ENCODE data around the gene ABCC3. TPM values are rescaled to one million over a fixed set of nuclear protein-coding genes. Genes with fewer than 3 reads are reported as not detected.

ABCC3 gene
- total RNA-seq, 1 experiment from 2014 or later = 66.2 TPM

- H3K4me1 ChIP-seq (ENCODE audit: control insufficient read depth in 1 of 2, insufficient read depth in 2 of 2, low read length in 2 of 2) = no peaks in the 10 kb centered on the region
- no peaks in the 10 kb centered on the region for H3K9me3 ChIP-seq (ENCODE audit: control insufficient read depth in 1 of 2, insufficient read depth in 1 of 2, low read depth in 1 of 2, low read length in 2 of 2)
- H3K27ac ChIP-seq (ENCODE audit: low read depth, low read length) = no peak overlapping the region
- H3K9ac ChIP-seq (ENCODE audit: low read length) = no peak overlapping the region
- ChIA-PET POLR2A (no interaction called here), RAD21 (ENCODE audit: low non-redundant PET in 1 of 2, low total read pairs in 2 of 2, uncharacterized antibody in 2 of 2, unreplicated experiment in 2 of 2) (no interaction called here), CTCF (no interaction called here)
- TF ChIP-seq TCF7L2 (IDR thresholded peaks at IDR 0.05; ENCODE audit: borderline replicate concordance, extremely low read depth, insufficient read depth, insufficient read length) (no peak), SIN3A (IDR thresholded peaks at IDR 0.05; ENCODE audit: low read depth) (no peak), ZFX (IDR thresholded peaks at IDR 0.05) (no peak), CEBPB (IDR thresholded peaks at IDR 0.05; ENCODE audit: low read depth) (no peak), EZH2phosphoT487 (IDR thresholded peaks at IDR 0.05; ENCODE audit: borderline replicate concordance) (no peak), POLR2AphosphoS5 (IDR thresholded peaks at IDR 0.05; ENCODE audit: low read depth, low read length) (no peak), RAD21 (IDR thresholded peaks at IDR 0.05; ENCODE audit: low read depth) (no peak), EZH2 (IDR thresholded peaks at IDR 0.05) (no peak), EGR1 (IDR thresholded peaks at IDR 0.05; ENCODE audit: low read depth) (no peak)
- TF ChIP-seq, protein P1, sequence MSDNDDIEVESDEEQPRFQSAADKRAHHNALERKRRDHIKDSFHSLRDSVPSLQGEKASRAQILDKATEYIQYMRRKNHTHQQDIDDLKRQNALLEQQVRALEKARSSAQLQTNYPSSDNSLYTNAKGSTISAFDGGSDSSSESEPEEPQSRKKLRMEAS (IDR thresholded peaks at IDR 0.05) = no peak
- no peak overlapping the region for H2AFZ ChIP-seq (ENCODE audit: low read depth, low read length, poor library complexity, severe bottlenecking)
- H3K9me2 ChIP-seq (ENCODE audit: insufficient read depth) = no peaks in the 10 kb centered on the region
- H3K27me3 ChIP-seq (ENCODE audit: insufficient read depth, low read length) = no peaks in the 10 kb centered on the region
- no peak overlapping the region for H3K4me2 ChIP-seq (ENCODE audit: low read length)
- no TSS peak for BruUV-seq (replicated peaks)
- intact Hi-C loops (cut with micrococcal nuclease) = no loop called here
- no peaks in the 10 kb centered on the region for H3K36me3 ChIP-seq (ENCODE audit: control insufficient read depth in 1 of 2, insufficient read depth in 2 of 2, low read length in 2 of 2)
- ATAC-seq (no peak), DNase-seq (ENCODE audit: low read depth, low spot score) (no peak)
- no peaks in the 10 kb centered on the region for H3K79me2 ChIP-seq (ENCODE audit: insufficient read depth, low read length)
- no peaks in the 10 kb centered on the region for H4K20me1 ChIP-seq (ENCODE audit: insufficient read depth)
- no peak overlapping the region for H3K4me3 ChIP-seq (replicated peaks in 1 of 2; ENCODE audit: low read depth in 1 of 2, low read length in 2 of 2)
Observed at GRCh38 chr17:50586421-50587247, 48.0 kb upstream of the ABCC3 start.

DNA sequence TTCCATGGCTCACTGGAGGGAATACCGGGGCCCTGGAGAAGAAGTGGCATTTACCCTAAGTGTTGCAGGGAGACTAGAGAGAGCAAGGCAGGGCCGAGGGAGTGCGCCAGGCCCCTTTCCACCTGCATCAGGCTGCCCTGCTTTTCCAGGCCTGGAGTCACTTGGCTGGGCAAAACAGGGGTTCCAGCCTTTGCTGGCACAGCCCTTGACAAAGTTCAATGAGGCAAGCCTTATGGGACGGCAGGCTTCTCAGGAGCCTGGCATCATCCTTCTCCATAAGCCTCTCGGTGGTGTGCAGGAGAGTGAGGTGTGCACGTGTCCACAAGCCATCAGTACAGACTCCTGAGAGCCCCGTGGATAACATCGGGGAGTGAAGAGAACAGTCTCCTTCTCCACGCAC lies 47.1 kb upstream of the ABCC3 start:
- POLR2A ChIA-PET = no interaction called here
- intact Hi-C loops (cut with micrococcal nuclease) = no loop called here
- TF ChIP-seq ELF1 (IDR thresholded peaks at IDR 0.05; ENCODE audit: borderline replicate concordance, low read depth) (no peak), ZFX (IDR thresholded peaks at IDR 0.05) (no peak), POLR2AphosphoS5 (IDR thresholded peaks at IDR 0.05; ENCODE audit: low read depth, low read length) (no peak), POLR2A (IDR thresholded peaks at IDR 0.05; ENCODE audit: borderline replicate concordance, extremely low read depth, insufficient read depth, insufficient read length) (no peak), SP1 (IDR thresholded peaks at IDR 0.05; ENCODE audit: low read depth) (no peak), EZH2phosphoT487 (IDR thresholded peaks at IDR 0.05; ENCODE audit: borderline replicate concordance) (no peak), FOSL1 (IDR thresholded peaks at IDR 0.05; ENCODE audit: low read depth) (no peak)
- TF ChIP-seq, protein P2, sequence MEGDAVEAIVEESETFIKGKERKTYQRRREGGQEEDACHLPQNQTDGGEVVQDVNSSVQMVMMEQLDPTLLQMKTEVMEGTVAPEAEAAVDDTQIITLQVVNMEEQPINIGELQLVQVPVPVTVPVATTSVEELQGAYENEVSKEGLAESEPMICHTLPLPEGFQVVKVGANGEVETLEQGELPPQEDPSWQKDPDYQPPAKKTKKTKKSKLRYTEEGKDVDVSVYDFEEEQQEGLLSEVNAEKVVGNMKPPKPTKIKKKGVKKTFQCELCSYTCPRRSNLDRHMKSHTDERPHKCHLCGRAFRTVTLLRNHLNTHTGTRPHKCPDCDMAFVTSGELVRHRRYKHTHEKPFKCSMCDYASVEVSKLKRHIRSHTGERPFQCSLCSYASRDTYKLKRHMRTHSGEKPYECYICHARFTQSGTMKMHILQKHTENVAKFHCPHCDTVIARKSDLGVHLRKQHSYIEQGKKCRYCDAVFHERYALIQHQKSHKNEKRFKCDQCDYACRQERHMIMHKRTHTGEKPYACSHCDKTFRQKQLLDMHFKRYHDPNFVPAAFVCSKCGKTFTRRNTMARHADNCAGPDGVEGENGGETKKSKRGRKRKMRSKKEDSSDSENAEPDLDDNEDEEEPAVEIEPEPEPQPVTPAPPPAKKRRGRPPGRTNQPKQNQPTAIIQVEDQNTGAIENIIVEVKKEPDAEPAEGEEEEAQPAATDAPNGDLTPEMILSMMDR (IDR thresholded peaks at IDR 0.05 in 2 of 3, conservative IDR thresholded peaks at IDR 0.05 in 1 of 3; ENCODE audit: borderline replicate concordance in 1 of 3, insufficient read depth in 1 of 3, low read depth in 2 of 3, low read length in 2 of 3) = no peak
- TF ChIP-seq, protein P3, sequence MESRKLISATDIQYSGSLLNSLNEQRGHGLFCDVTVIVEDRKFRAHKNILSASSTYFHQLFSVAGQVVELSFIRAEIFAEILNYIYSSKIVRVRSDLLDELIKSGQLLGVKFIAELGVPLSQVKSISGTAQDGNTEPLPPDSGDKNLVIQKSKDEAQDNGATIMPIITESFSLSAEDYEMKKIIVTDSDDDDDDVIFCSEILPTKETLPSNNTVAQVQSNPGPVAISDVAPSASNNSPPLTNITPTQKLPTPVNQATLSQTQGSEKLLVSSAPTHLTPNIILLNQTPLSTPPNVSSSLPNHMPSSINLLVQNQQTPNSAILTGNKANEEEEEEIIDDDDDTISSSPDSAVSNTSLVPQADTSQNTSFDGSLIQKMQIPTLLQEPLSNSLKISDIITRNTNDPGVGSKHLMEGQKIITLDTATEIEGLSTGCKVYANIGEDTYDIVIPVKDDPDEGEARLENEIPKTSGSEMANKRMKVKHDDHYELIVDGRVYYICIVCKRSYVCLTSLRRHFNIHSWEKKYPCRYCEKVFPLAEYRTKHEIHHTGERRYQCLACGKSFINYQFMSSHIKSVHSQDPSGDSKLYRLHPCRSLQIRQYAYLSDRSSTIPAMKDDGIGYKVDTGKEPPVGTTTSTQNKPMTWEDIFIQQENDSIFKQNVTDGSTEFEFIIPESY (IDR thresholded peaks at IDR 0.05; ENCODE audit: extremely low read depth, insufficient replicate concordance, low read length) = no peak
- TF ChIP-seq, protein P1 (IDR thresholded peaks at IDR 0.05) = no peak

More for the DNA sequence above, 47.1 kb upstream of the ABCC3 start:
- Histone ChIP-seq H3K79me2 (ENCODE audit: insufficient read depth, low read length) (no peaks in the 10 kb centered on the region), H3K4me1 (ENCODE audit: control insufficient read depth in 1 of 2, insufficient read depth in 2 of 2, low read length in 2 of 2) (no peaks in the 10 kb centered on the region), H4K20me1 (ENCODE audit: insufficient read depth) (no peaks in the 10 kb centered on the region), H3K27me3 (ENCODE audit: insufficient read depth, low read length) (no peaks in the 10 kb centered on the region), H2AFZ (ENCODE audit: low read depth, low read length, poor library complexity, severe bottlenecking) (no peak overlapping the region), H3K9me2 (ENCODE audit: insufficient read depth) (no peaks in the 10 kb centered on the region), H3K9me3 (ENCODE audit: control insufficient read depth in 1 of 2, insufficient read depth in 1 of 2, low read depth in 1 of 2, low read length in 2 of 2) (no peaks in the 10 kb centered on the region), H3K27ac (ENCODE audit: low read depth, low read length) (no peak overlapping the region), H3K9ac (ENCODE audit: low read length) (no peak overlapping the region), H3K4me3 (replicated peaks in 1 of 2; ENCODE audit: low read depth in 1 of 2, low read length in 2 of 2) (no peak overlapping the region), H3K4me2 (ENCODE audit: low read length) (no peak overlapping the region), H3K36me3 (ENCODE audit: control insufficient read depth in 1 of 2, insufficient read depth in 2 of 2, low read length in 2 of 2) (no peaks in the 10 kb centered on the region)
- BruUV-seq (replicated peaks) = no TSS peak
- CTCF ChIA-PET = no interaction called here
- RAD21 ChIA-PET (ENCODE audit: low non-redundant PET in 1 of 2, low total read pairs in 2 of 2, uncharacterized antibody in 2 of 2, unreplicated experiment in 2 of 2) = no interaction called here
- ATAC-seq (no peak), DNase-seq (ENCODE audit: low read depth, low spot score) (no peak)
